Right renal cortex interstitium (tissue), 3 donors: ENCODE measurements around the gene ABTB2. TPM values are rescaled to one million over a fixed set of nuclear protein-coding genes. Genes with fewer than 3 reads are reported as not detected.

ENCODE experiments used
- DNase-seq, 3 donors: peaks; one replicate each; pipeline ENCODE4 v3.0.0-alpha.2; 2013; ENCODE audit warnings: low read depth in 3 of 3, low spot score in 2 of 3
- polyA plus RNA-seq, 3 donors: library from polyadenylated mRNA; unstranded; fragments of 120-200 nt; gene quantifications; one replicate each; pipeline ENCODE4 v1.2.1, GENCODE V29; 2013; ENCODE audit not compliant: insufficient read length in 3 of 3

The ABTB2 gene
- polyA plus RNA-seq, 3 donors: 6.4 to 7.1 (median 6.4) TPM

DNA sequence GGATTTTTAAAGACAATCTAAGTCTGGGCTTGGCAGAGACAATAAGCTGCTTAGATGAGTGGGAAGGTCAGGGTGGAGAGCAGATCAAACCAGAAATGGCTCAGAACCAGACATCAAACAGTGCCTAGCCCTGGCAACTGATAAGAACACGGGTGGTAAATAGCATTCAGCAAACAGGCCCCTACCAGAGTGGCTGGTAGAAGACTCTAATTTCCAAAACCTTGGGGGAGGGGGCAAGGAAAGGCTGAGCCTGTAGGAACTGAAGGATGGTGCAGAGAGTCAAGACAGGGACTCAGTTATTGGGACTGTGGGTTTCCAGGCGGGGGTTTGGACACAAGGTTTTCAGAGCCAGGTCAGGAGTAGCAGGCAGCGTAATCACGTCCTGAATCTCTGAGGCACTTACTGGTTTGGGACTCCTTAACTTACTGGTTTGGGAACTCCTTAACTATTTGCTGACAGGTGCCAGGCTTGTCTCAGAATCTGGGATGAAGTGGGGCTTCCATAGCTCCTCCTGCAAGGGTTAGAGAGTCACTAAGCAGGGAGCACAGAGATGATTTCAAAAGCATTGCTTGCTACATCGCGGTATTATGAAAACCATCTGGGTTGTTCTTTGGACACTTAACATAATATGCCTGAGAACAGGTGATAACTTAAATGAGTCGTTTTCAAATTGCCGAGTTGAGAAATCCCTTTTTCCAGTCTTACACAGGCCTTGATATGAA lies 5.7 kb upstream of the ABTB2 start:
- no peak for DNase-seq

DNA sequence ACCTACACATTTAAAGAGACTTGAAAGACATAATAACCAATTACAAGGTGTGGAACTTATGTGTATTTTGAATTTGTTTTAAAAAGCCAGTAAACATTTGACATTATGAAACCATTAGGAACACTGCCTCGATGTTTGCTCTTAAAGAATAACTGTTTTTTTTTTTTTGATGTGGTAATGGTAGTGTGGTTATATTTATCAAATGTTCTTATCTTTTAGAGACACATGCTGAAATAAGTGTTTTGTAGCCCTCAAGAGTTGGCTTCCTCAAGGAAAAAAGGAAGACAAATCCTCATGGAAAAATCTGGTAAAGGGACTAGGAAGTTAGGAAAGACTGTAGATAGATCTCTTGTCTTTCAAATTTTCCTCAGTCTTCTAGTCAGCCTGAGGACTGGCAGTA lies 2.2 kb upstream of the ABTB2 start:
- no peak for DNase-seq

DNA sequence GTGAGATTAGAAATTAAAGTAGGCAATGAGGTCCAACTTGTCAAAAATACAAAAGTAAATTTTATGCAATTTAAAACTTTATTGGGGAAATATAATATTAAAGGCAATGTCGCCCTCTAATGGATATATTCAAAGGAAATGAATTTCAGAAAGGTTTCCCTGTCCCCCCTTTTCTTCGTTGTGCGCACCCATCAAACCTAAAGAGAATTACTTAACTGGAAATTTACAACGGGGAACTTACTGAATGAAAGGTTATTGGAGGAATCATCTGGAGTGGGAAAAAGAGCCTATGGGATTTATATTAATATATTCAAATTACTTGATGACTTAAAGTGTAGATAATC lies 1.7 kb upstream of the ABTB2 start:
- no peak for DNase-seq

DNA sequence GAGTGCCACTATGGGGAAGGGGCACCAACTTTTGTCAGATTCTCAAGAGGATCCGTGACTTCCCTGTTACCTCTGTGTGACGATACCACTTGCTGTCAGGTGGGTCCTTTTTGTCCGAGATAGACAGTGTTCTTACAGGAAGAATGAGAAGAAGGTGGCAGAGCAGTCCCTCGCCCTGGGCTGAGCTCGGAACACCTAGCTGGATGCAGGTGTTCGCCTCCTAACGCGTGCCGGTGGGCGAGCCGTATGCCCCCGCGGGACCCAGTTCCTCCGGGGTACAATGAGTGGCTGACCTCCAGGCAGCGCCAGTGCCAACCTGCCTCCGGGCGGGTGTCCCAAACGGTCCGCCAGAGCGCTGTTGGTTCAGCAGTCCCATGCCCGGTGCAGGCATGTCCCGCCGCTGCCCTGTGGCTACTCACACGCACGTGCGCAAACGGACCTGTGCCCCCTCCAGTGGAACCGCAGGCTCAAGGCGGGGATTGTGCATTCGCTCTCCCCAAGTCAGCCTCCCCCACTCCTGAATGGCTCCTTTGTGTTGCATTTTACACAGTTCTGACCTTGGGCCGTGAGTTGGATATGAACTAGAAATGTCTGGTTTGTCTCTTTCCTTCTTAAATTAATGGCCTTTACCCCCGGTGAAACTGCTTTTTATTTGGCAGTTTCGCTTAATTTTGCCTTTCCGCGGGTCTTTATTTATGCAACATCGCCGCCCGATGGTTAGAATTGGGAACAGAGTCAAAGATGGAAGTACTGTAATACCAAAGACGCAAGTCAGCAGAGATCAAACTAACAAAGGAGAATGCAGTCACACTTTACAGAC lies 1.1 kb upstream of the ABTB2 start:
- peak; percentile 77 to 80 (median 80) for DNase-seq

DNA sequence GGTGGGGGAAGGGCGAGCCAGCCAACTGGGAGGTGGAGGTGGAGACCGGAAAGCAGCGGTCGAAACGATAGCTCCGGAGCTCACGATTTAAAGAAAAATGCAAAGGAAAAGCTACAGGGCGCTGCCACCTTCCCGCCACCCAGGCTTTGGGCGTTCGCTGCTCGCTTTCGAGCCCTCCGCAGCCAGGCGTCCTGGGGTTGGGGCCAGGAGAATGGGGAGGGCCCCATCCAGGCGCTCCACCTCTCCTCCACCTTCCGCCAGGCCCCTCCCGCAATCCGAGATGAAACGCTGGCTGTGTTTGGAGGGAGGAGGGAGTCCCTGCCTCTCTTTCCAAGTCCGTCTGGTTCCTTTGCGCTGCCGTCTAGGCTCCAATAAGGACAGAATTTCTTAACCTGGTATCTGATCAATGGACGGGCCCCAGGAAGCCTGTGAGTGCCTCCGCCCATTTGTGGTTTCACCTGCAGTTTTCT lies 483 bp upstream of the ABTB2 start:
- peak in 2 of 3 donors; percentile 23 to 41 for DNase-seq

DNA sequence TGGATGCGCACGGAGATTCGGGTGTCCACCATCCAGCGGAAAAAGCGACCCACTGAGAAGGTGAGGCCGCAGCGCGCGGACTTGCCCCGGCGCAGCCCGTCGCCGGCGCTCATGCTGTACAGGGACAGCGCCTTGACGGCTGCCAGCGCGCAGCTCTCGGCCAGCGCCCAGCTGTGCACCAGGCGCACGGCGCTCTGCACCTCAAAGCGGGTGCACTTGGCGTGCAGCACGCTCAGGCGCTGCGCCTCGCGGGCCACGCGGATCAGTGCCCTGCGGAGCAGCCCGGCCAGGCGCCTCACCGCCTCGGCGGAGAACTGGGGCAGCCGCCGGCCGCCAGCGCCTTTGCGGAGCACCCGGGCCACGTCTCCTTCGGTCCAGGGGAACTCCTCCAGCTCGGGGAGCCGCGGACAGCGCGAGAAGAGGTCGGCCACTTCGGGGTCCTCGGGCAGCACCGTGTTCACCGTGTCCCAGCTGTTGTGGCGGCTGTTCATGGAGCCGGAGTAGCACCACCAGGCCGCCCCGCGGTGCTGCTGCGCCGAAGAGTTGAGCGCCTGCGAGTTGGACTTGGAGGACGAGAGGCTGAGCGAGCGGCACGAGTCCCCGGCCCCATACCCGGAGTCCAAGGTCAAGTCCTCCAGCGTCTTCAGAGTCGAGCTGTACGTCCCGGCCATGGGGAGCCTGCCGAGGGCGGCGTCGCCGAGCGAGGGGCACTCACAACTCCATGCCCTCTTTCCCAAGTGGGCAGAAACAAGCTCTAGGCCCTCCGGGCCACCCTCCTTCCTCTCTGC lies 703 bp downstream of the ABTB2 start:
- DNase-seq: no peak

DNA sequence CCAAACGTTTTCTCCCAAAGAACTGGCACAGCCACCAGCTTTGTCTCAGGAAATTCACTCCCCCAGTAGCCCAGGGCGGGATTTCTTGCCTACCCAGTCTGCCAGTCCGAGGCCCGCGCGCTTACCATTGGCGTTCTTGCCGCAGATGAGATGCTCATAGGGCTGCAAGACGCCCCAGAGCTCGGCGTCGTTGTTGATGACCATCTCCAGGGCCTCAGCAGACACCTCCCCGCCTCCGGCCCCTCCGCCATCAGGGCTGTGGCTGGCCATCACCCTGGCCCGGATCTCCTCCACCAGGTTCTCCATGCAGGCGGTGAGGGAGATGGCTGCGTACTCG lies 1.3 kb downstream of the ABTB2 start:
- DNase-seq: no peak

DNA sequence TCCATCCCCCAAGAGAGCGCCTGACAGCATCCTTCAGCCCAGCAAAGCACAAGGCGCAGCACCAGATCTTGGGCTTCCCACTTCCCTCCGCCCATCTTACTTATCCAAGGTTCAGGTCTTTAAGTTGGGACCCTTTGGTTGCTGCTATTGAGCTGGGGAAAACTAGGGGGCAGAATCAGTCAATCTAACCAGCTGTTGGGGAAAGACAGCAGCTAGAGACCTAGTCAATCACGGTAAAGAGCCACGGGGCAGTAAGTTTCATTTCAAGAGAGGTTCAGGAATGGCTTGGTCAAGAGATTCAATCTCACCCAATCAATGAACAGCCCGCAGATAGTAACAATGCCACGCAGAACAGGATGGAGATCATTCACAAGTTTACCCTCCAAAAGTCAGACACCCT lies 1.7 kb downstream of the ABTB2 start:
- no peak for DNase-seq

DNA sequence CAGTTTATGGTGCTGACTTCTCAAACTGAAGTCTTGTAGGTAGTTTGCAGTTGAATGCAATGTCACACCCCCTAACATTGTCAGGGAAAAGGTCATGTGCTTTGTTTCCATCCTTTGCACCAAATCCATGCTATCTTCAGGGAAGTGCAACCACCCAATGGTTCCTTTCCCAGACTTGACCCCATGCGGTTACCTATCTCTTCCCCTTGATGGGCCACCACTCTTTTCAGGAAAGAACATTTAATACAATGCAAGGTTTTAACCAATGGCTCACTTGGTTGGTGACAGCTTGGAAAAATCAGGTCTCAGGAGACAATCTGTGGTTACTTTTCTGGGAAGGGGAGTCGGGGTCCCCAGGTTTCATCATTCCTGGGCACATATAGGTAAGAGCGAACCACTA lies 2.1 kb downstream of the ABTB2 start:
- no peak for DNase-seq

DNA sequence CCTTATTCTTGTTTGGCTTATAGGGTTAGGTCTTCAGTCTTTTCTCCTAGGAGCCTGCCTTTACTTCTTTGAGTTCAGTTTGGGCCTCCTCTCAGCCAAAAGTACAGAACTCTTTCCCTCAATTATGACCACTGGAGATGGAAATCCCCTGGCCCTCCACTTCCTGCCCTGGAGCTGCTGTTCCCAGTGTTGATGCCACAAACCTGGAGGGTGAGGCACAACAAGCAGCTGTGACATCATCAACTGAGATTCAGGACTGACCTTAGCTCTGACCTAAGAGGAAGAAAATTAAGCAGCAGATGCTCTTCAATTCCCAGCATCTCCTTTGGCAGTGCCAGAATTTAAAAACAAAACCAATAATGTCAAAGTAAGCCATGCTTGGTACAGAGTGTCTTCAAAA lies 3.0 kb downstream of the ABTB2 start:
- DNase-seq: no peak

DNA sequence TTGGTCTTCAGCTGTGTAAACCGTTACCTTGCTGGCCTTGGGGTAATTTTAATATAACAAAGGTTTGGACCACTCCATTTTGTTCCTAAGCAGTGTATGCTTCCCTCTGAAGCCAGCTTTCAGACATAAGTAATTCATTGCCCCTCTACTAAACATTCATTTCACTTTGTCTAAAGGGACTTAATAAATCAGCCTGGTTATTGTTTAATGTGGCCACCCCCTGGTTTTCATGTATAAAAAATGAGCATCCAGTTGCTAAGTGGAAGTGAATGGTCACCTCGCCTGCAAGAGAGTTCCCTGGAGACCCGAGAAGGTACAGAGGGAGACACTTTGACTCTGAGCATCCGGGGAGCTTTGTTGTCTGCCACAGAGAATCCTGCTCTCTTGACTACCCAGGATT lies 3.9 kb downstream of the ABTB2 start:
- DNase-seq: no peak

DNA sequence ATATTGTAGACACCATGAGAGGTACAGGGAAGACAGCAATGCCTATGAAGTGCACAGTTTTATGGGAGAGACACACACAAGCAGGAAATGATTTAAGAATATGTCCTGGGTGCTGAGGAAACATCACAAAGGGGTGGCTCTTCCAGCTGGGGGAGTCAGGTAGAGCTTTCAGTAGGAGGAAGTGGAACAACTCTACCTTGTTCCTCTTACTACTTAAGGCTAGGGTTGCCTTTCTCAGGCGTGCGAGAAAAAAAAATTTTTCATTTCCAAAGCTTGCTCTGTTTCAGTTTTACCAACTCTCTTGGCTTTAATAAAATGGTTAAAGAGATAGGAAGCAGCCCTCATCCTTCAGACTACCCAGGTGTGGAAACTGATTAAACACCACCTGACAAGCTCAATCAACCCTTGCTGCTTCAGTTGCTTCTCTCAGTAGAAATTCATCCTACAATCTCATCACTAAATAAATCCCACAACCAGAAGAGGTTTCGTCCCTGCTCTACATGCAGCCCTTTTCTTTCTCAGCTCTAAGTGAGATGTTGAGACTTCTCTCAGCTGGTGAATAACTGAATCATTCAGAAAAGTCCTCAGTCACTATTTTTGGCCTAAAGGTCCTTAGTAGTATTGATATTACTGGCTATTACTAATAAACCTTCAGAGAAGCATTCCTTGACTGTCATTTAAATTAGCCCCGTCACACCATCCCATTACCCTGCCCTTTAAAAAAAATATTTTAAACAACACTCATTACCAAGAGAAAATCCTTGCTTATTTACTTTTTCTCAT lies 5.9 kb downstream of the ABTB2 start:
- DNase-seq: no peak

DNA sequence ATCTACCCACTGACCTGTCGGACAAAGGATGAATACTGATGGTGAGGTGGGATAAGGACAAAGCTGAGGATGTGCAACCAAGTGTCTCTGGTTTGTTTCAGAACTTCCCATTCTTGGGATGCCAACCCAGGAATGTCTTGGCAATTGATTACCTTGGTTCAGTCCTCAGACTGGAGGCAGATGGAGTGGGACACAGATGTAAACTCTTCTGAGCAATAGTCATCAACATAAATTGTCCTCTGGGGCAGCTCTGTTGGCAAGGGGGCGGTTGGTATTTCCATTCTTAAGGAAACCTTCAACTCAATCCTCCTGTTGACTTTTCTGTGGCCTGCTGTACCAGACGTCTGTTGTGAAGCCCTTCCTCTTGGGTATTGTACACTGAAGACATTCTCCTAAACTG lies 6.8 kb downstream of the ABTB2 start:
- DNase-seq: no peak

DNA sequence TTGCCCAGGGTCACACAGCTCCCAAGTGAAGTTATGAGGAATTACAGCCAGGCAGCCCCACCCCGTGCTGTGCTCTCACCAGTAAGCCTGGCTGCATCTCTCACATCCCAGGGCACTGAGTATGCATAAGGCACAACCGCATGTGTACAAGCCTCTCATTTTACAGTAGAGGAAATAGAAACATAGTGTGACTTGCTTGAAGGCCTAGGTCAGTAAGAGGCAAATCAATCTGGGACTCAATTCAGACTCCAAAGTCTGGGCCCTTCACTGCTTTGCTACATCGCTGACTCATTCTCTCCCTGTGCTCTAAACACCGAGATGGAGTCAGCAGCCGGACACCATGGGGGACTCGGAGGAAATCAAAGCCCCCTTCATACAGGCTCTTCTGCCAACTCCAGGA lies 7.9 kb downstream of the ABTB2 start:
- DNase-seq: no peak

DNA sequence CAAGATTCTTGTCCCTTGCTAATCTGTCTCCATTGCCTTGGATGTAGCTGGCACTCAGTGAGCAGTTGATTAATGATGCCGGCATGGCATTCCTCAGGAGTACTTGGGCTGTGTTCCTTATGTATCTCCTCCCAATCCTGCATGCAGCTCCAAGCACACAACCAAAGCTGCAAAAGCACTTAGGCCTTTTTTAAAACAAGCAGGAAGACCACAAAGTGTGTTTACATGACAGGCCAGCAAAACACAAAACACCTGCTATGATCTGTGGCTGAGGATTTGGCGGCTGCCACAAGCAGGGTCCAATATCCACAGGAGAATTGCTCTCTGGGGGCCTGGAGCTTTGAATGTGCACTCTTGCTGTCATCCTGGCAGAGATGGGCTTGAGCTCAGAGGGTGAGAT lies 8.9 kb downstream of the ABTB2 start:
- no peak for DNase-seq

DNA sequence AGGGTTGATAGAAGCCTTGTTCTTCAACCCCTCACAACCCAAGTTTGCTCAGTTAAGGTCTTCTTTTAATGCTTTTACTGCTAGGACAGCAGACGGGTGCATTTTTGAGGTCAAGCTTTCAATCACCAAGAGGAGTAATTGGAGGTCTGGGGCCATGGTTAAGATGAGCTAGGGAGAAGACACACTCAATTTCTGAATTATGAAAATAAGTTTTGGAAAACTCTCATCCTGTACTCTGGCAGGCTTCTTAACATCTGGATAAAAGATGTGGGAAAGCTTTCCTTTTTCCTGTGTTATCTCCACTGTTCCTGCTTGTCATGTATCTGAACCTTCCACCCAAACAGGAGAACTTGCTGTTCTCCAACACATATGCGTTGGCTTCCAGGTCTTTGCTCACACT lies 9.7 kb downstream of the ABTB2 start:
- DNase-seq: no peak

DNA sequence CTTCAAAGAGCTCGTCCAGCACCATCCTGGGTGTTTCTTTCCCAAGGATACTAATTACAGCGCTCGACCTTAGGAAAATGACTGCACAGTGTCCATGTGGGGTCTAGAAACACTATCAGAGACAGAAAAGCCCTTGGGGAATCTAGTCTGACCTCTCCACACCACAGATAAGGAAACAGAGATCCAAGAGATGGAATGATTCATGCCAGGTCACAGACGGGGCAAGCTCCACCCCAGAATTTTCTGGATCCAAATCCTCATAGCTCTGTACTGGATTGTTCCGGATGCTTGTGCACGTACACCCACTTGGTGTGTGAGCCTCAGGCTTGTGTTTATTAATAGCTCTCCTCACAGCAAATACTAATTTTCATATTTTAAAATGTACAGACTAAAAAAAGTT lies 11.3 kb downstream of the ABTB2 start:
- no peak for DNase-seq

DNA sequence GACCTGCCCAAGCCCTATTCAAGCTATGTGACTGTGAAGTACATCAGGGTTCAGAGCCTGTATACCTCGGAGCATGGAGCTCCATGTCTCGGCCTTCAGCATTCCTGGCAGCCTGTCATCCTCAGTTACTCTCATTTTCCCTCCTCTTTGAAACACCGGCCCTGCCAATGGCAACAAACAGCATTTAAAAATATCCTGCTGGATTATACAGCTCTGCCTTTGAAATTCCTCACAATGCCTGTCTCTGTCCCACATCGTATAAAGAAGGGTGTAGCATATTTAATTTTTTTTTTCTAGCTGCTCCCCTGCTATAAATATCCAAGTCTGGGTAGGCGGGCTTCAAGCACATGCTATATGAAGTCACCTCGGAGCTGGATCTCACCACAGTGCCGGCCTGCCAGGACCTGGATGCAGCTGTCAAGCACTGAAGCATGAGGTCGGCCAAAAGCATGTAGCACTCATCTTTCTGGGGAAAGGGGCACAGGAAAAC lies 11.8 kb downstream of the ABTB2 start:
- DNase-seq: no peak

DNA sequence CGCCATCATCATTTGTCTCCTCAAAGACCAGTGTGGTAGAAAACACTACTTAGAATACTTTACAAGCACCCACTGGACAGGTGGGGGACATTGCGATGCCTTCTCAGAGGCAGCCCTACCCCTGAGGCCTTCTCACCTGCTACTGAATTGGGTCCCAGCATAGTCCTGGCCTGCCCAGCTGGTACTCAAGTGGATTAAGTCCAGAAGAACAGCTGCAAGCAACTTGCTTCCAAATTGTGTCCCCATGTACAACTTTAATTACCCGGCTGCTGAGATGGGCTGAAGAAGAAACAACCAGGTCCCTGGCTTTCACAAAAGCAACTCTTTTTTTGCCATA lies 12.3 kb downstream of the ABTB2 start:
- DNase-seq: no peak

DNA sequence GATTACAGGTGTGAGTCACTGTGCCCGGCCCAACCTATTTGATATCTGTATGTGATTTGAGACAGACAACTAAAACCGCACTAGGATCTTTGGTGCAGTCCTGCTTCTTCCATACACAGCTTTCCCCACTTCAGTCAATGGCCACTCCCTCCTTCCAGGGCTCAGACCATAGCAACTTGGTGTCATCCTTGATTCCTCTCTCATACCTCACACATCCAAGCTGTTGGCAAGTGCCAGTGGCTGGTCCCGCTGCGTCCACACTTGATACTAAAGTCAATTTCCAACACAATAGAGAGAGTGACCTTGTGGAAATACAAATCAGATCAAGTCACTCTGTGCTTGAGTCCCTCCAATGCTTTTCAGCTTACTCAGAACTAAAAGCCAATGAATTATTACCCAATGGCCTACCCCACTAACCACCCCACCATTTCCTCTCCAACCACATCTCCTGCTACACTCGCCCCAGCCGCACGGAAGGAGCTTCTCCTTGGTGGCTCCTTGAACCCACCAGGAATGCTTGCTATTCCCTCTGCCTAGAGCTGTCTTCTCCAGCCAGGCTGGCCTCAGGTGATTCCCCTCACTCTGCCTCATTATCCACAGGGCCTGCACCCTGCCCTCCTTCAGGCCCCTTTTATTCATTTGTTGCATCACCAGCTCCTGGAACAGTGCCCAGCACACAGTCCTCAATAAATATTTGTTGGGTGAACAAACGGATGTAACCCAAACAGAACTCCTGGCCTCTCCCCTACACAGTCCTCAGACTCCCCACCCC lies 12.9 kb downstream of the ABTB2 start:
- DNase-seq: no peak
